ENCODE results near the gene IMMP2L.
"Not testable (repeated sequence)": the region's sequence is repeated elsewhere in the genome, so short reads cannot be mapped to it uniquely, and the experiment has no call there.

Gene IMMP2L

GRCh38 chr7:111561904-111562732 lies at the start of gene IMMP2L:
TSS of gene IMMP2L (minus strand) at chr7:111562492.
- peak; percentile 94 for DNase-seq

- DNase-seq: not testable (repeated sequence)
These were observed 47.4 kb upstream of the IMMP2L start for GRCh38 chr7:111609483-111610254.

- no peak for DNase-seq
These were observed 45.3 kb upstream of the IMMP2L start for GRCh38 chr7:111607621-111608020.

- no peak for DNase-seq
These were observed 43.0 kb upstream of the IMMP2L start for GRCh38 chr7:111605246-111605645.

- DNase-seq: no peak
These were observed 37.8 kb upstream of the IMMP2L start for GRCh38 chr7:111600091-111600490.

GRCh38 chr7:111595780-111596179 lies 33.5 kb upstream of the IMMP2L start:
- DNase-seq: no peak

GRCh38 chr7:111594602-111595001 lies 32.3 kb upstream of the IMMP2L start:
- DNase-seq: no peak

- DNase-seq: no peak
These were observed 31.1 kb upstream of the IMMP2L start for GRCh38 chr7:111593343-111593742.

- no peak for DNase-seq
These were observed 25.8 kb upstream of the IMMP2L start for GRCh38 chr7:111588065-111588433.

GRCh38 chr7:111587410-111588064 lies 25.2 kb upstream of the IMMP2L start:
- no peak for DNase-seq

- no peak for DNase-seq
These were observed 24.6 kb upstream of the IMMP2L start for GRCh38 chr7:111586711-111587409.

GRCh38 chr7:111581784-111582488 lies 19.6 kb upstream of the IMMP2L start:
- DNase-seq: not testable (repeated sequence)

- DNase-seq: not testable (repeated sequence)
These were observed 18.9 kb upstream of the IMMP2L start for GRCh38 chr7:111581207-111581606.

GRCh38 chr7:111578754-111579153 lies 16.5 kb upstream of the IMMP2L start:
- no peak for DNase-seq

GRCh38 chr7:111571720-111572119 lies 9.4 kb upstream of the IMMP2L start:
- no peak for DNase-seq

- no peak for DNase-seq
These were observed 6.7 kb upstream of the IMMP2L start for GRCh38 chr7:111568870-111569462.

GRCh38 chr7:111568419-111568818 lies 6.1 kb upstream of the IMMP2L start:
- no peak for DNase-seq

GRCh38 chr7:111564078-111564477 lies 1.8 kb upstream of the IMMP2L start:
- no peak for DNase-seq

GRCh38 chr7:111561654-111561903 lies 713 bp downstream of the IMMP2L start:
- DNase-seq: no peak

GRCh38 chr7:111560773-111561653 lies 1.3 kb downstream of the IMMP2L start:
- DNase-seq: peak; percentile 45

- peak; percentile 7 for DNase-seq
These were observed 3.3 kb downstream of the IMMP2L start for GRCh38 chr7:111558991-111559390.

All from hematopoietic multipotent progenitor cell treated with erythropoietin and hydrocortisone succinate and interleukin-3 and kit ligand, for 6 days (in vitro differentiated cells).